TTC549 (cell line): ENCODE data around the gene TRANK1.
A peak's percentile ranks its signal among the peaks of the same experiment; 100 is the strongest.
"Not testable (repeated sequence)": the region's sequence is repeated elsewhere in the genome, so short reads cannot be mapped to it uniquely, and the experiment has no call there.

Experiments used
- FAIRE-seq: peaks from 2 replicates; lab custom pipeline; 2012; peaks lifted over from hg19 to GRCh38; lab: Jason Lieb, UNC

Gene TRANK1

DNA sequence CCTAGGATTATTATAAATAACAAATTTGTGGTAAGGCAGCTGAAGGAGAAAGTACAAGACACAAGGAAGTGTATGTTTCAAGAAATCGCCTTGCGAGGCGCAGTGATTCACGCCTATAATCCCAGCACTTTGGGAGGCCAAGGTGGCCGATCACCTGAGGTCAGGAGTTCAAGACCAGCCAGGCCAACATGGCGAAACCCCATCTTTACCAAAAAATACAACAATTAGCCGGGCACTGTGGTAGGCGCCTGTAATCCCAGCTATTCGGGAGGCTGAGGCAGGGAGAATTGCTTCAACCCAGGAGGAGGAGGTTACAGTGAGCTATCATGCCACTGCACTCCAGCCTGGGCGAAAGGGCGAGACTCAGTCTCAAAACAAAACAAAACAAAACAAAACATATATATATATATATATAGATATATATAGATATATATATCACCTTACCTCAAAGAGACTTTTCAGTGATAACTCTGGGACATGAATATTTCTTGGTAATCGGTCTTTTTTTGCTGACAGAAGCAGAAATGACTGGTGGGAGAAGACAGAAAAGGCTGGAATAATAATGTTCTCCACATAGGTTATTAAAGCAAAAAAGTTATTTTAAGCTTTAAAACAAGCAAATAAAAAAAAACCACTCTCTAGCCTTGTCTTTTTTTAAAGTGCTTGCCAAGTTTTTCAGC lies 52.3 kb downstream of the TRANK1 start:
- FAIRE-seq = no peak

DNA sequence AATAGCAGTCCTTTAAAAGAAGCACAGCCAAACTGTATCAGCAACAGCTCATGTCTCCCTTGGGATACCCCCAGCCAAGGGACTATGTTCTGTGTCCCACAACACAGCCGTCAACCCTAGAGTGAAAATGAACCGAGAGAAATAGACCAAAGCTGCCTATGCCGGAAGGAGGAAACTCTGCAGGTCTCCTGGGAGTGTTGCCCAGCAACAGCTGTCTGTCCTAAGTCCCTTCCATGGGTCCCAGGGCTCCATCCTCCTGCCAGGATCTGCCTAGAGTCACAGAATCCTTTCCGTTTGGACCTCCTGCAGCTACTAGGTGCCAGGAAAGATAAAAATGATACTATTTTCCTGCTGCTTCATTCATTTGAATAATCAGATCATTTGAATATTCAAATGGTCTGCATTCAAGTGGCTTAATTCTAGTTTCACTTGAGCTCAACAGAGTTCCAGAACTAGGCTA lies 53.1 kb downstream of the TRANK1 start:
- FAIRE-seq = no peak

- not testable (repeated sequence) for FAIRE-seq
These were observed 53.8 kb downstream of the TRANK1 start for GRCh38 chr3:36891097-36891496.

DNA sequence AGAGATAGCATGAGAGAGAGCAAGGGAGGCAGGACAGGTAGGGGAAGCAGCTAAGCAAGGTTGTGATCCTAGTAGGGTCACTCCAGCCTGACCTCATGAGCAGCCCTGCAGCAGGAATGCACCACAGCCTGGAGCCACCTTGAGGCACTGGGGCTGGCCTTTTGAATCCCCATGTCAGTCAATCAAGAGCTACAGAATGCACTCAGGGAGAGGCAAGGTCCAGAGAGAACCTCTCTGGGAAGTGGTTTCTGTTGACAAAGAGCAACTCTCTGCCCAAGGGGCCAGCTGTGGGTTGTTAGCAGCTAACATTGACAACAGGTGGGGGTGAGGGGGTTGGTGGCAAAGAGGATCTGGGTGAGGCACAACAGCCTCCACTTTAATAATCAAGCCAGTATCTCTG lies 54.6 kb downstream of the TRANK1 start:
- no peak for FAIRE-seq

- FAIRE-seq = no peak
These were observed 63.1 kb downstream of the TRANK1 start for GRCh38 chr3:36881735-36882134.

- FAIRE-seq = not testable (repeated sequence)
These were observed 65.0 kb downstream of the TRANK1 start for GRCh38 chr3:36879842-36880241.

- no peak for FAIRE-seq
These were observed 66.7 kb downstream of the TRANK1 start for GRCh38 chr3:36877930-36878685.

GRCh38 chr3:36876181-36876936 lies 68.5 kb downstream of the TRANK1 start:
- no peak for FAIRE-seq

DNA sequence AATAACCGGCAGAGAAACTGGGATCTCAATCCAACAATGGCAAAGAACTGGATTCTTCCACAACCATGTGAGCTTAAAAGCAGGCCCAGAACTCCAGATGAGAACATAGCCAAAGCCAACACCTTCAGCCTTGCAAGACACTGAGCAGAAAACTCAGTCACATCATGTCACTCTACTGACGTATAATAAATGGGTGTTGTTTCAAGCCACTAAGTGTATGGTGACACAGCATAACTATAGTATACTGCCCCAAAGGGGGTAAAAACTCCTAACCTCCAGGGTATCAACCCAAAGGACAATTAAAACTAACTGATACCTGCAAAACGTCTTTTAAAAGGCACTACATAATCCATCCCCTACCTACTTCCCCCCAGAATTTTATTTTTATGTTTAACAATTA lies 69.5 kb downstream of the TRANK1 start:
- FAIRE-seq = no peak

GRCh38 chr3:36874424-36874823 lies 70.4 kb downstream of the TRANK1 start:
- FAIRE-seq = no peak

- no peak for FAIRE-seq
These were observed 73.3 kb downstream of the TRANK1 start for GRCh38 chr3:36871379-36872126.

DNA sequence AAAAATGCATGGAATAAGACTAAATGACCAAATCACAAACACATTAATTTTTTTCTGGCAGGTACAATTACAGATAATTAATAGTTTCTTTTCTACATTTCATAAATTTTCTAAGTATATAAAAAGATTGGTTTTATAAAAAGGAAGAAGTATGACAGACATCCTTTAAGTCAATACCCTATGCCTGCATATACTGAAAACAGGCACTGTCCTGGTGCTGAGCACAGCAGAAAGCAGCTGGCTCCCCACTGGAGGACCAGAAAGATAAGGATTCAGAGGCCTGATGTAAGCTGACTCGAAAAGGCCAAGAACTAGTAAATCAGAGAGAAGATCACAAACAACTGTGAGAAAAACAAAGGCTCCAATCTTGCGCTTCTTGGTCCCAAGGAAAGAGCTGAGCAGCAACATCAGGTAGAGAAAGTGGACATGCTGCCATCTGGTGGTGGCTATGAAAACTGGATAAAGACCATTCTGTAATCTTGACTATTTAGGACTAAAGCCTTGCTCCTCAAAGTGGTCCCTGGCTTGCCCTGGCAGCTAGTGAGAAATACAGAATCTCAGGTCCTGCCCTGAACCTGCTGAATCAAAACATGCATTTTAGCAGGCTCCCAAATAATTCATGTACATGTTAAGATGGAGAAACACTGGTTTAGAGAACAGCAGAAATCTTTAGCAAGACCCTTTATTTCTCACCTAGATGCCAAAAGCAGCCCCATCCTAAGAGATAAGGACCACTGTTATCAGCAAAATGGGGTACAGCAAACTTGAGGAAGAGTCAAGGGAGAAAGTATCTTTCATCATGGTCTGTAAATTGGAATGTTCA lies 76.0 kb downstream of the TRANK1 start:
- peak; percentile 59 for FAIRE-seq

DNA sequence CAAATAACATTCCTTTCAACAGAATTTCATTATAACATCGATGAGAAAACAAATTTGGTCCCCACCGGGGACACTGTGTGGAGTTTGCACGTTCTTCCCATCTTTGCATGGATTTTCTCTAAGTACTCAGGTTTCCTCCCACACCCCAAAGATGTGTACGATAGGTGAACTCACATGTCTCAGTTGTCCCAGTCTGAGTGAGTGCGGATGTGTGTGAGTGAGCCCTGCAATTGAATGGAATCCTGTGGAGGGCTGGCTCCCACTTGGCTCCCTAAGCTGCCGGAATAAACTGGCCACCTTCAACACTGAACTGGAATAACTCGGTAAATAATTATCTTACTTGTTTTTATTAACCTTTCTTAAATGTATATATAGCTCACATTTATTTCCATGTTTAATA lies 77.0 kb downstream of the TRANK1 start:
- no peak for FAIRE-seq

GRCh38 chr3:36866368-36866767 lies 78.5 kb downstream of the TRANK1 start:
- no peak for FAIRE-seq

DNA sequence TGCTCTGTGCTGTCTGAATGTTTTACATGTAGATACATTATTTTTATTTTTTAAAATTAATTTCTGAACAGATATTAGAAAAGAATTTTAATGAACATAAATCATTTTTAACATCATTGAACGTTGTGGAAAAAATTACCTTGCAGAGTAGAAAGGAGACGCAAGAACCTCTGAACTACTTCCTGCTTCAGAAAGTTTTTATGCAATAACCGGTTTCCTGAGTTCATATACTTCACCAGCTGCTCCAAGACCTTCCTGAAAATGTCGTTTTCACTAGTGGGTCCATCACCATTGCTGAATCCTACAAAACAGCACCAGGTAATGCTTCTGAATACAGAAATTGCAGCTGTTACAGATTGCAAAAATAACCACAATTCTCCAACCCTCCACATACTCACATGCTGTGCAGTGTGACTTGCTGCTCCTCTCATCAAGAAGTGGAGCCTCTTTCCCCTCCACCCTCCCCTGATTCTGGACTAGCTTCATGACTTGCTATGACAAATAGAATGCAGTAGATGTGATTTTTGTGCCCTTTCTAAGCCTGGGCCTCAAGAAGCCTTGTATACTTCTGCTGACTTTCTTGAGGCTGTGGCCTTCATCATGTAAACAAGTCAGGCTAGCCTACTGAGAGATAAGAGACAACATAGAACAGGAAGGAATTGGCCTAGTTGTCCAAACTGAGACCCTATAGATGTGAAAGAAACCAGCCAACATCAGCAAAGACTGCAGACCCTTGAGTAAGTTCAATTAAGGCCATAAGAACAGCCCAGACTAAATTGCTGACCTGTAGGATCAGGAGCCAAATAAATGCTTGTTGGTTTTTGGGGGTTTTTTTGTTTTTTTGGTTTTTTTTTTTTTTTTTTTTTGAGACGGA lies 80.4 kb downstream of the TRANK1 start:
- no peak for FAIRE-seq

DNA sequence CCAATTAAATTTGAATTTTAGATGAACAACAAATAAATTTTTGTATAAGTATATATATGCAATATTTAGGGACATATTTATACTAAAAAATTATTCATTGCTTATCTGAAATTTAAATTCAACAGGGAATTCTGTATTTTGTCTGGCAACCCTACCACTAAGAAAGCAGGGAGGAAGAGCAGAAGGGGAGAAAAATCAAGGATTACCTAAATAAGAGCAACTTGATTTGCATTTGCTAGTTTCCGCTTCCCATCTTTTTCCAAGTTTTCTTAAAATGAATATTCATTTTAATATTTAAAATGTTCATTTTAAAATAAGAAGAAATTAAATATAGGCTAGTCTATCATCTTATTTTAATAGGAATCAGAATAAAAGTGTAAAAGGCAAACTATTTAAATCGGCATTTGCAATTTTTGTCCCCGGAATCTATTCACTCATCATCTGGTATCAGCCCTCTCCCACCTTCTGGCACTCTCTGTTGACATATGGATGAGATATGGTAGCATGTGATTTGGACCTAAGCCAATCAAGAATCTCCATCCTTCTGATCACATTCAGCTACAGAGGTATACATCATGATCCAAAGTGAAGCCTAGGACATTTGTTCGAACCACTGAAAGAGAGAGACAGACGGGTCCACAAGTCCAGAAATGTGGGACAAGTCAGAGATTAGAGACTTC lies 82.6 kb downstream of the TRANK1 start:
- FAIRE-seq = no peak

- FAIRE-seq = no peak
These were observed 85.4 kb downstream of the TRANK1 start for GRCh38 chr3:36859494-36859893.

GRCh38 chr3:36852071-36852470 lies 92.8 kb downstream of the TRANK1 start:
- FAIRE-seq = no peak

DNA sequence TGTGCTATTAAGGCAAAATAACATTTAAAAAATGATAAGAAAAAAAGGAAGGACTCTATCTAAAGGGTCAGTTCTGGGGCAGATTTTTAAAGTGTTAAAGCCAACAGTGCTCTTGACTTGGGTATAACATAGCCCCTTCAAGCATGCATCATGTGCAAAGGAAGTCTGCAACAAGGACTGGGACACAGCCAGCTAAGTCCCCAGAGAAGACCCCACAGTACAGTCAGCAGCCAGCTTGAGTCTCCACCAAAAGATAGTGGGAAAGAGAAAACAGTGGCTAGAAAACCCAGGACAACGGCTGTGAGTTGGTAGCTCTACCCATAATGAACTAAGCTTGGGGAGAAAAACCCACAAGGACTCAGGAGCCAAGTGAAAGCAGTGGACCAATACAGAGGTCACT lies 94.1 kb downstream of the TRANK1 start:
- FAIRE-seq = no peak

GRCh38 chr3:36846406-36846805 lies 98.4 kb downstream of the TRANK1 start:
- no peak for FAIRE-seq
